Measurements from ENCODE around the gene CCDC185. TPM values are rescaled to one million over a fixed set of nuclear protein-coding genes. Genes with fewer than 3 reads are reported as not detected.

The CCDC185 gene
- total and polyA plus RNA-seq, 2 experiments from 2014 or later = not detected

DNA sequence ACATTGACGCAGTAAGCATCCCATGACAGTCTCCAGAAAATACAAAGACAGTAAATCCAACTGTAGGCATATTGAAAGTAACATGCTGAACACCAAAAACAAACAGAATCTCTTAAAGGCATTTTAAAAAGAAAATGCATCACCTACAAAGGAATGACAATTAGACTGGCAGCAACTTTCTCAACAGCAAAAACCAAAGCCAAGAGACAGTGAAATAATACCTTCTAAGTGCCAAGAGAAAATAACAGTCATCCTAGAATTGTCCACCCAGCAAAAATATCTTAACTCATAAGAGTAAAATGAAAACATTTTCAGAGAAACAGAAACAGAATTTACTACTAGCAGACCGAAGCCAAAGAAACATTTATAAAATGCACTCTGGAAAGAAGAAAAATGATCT lies 20.0 kb downstream of the CCDC185 start:
- no peak for DNase-seq (ENCODE audit: low read depth in 1 of 2, low spot score in 1 of 2)
- TF ChIP-seq, protein P1, sequence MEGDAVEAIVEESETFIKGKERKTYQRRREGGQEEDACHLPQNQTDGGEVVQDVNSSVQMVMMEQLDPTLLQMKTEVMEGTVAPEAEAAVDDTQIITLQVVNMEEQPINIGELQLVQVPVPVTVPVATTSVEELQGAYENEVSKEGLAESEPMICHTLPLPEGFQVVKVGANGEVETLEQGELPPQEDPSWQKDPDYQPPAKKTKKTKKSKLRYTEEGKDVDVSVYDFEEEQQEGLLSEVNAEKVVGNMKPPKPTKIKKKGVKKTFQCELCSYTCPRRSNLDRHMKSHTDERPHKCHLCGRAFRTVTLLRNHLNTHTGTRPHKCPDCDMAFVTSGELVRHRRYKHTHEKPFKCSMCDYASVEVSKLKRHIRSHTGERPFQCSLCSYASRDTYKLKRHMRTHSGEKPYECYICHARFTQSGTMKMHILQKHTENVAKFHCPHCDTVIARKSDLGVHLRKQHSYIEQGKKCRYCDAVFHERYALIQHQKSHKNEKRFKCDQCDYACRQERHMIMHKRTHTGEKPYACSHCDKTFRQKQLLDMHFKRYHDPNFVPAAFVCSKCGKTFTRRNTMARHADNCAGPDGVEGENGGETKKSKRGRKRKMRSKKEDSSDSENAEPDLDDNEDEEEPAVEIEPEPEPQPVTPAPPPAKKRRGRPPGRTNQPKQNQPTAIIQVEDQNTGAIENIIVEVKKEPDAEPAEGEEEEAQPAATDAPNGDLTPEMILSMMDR (IDR thresholded peaks at IDR 0.05; ENCODE audit: low read depth, low read length) = no peak
- Histone ChIP-seq H3K4me3 (no peak overlapping the region), H3K27me3 (no peaks in the 10 kb centered on the region), H3K9me3 (ENCODE audit: low read depth) (no peaks in the 10 kb centered on the region), H3K36me3 (no peaks in the 10 kb centered on the region), H3K27ac (no peak overlapping the region), H3K4me1 (ENCODE audit: low read depth) (peaks cover under 1% of the 10 kb centered on the region)

DNA sequence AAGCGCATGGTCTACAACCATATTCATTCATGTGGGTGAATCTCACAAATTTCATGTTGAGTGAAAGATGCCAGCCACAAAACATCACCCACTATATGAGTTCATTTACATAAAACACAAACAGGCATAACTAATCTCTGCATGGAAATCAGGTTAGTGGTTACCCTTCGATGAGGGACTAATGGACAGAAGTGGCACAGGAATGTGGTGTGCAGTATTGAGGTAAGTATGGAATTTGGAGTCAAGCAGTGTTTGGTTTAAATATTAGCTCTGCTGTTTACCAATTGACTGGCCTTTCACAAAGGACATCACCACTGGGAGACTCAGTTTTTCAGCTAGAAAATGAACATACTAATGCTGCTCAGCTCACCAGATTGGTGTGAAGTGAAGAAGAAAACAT lies 24.2 kb downstream of the CCDC185 start:
- H3K4me1 ChIP-seq (ENCODE audit: low read depth) = peaks cover 11% of the 10 kb centered on the region
- TF ChIP-seq, protein P1 (IDR thresholded peaks at IDR 0.05; ENCODE audit: low read depth, low read length) = no peak
- H3K27me3 ChIP-seq = no peaks in the 10 kb centered on the region
- no peak overlapping the region for H3K4me3 ChIP-seq
- H3K36me3 ChIP-seq = no peaks in the 10 kb centered on the region
- DNase-seq (ENCODE audit: low read depth in 1 of 2, low spot score in 1 of 2) = no peak
- no peak overlapping the region for H3K27ac ChIP-seq
- H3K9me3 ChIP-seq (ENCODE audit: low read depth) = no peaks in the 10 kb centered on the region

DNA sequence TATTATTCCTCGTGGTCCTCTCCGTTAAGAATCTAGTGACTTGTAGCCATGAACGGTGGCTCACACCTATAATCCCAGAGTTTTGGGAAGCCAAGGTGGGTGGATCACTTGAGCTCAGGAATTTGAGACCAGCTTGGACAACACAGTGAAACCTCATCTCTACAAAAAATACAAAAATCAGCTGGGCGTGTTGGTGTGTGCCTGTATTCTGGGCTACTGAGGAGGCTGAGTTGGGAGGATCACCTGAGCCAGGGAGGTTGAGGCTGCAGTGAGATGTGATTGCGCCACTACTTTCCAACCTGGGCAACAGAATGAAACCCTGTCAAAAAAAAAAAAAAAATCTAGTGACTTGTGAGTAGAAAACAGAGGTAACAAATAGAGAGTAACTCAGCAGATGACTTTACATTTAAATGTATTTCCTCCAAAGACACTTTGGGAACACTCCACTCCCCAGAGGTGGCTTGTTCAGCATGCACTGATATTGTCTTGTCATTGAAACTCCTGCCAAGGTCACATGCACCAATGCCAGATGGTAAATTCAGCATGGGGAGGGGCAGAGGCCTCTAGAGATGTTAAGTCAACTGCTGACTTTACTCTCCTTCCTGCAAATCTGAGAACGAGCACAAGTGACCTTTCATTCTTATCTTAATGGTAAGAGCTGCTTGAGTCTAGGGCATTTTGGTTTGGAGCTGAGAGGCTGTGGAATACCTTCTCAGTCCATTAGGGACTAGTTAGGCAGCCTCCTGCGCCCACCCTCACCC lies 24.9 kb downstream of the CCDC185 start:
- TF ChIP-seq, protein P1 (IDR thresholded peaks at IDR 0.05; ENCODE audit: low read depth, low read length) = no peak
- no peaks in the 10 kb centered on the region for H3K27me3 ChIP-seq
- peak in 1 of 2 donors; percentile 44 for DNase-seq (ENCODE audit: low read depth in 1 of 2, low spot score in 1 of 2)
- no peak overlapping the region for H3K4me3 ChIP-seq
- H3K4me1 ChIP-seq (ENCODE audit: low read depth) = peaks cover 11% of the 10 kb centered on the region
- H3K9me3 ChIP-seq (ENCODE audit: low read depth) = no peaks in the 10 kb centered on the region
- H3K27ac ChIP-seq = peak overlapping the region; percentile 16
- no peaks in the 10 kb centered on the region for H3K36me3 ChIP-seq

DNA sequence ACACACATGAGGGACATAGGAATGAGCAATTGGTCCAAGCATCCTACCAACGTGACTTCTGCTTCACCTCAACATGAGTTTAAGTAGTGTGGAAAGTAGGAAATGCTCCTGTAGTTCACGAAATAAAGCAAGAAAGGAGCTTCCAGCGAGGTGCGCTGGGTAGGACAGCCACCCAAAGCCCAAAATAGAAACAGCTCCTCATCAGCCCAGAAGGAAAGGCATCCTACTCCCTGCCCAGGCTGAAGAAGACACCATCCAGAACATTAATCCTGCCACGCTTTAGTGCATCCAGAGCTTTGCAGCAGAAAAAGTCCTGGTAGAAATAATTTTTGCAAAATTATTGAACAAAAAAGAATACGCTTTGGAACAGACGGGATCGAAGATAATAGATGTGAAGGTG lies 25.9 kb downstream of the CCDC185 start:
- H3K27ac ChIP-seq = no peak overlapping the region
- peaks cover 11% of the 10 kb centered on the region for H3K4me1 ChIP-seq (ENCODE audit: low read depth)
- no peaks in the 10 kb centered on the region for H3K27me3 ChIP-seq
- no peaks in the 10 kb centered on the region for H3K9me3 ChIP-seq (ENCODE audit: low read depth)
- no peak overlapping the region for H3K4me3 ChIP-seq
- DNase-seq (ENCODE audit: low read depth in 1 of 2, low spot score in 1 of 2) = no peak
- no peaks in the 10 kb centered on the region for H3K36me3 ChIP-seq
- TF ChIP-seq, protein P1 (IDR thresholded peaks at IDR 0.05; ENCODE audit: low read depth, low read length) = no peak

DNA sequence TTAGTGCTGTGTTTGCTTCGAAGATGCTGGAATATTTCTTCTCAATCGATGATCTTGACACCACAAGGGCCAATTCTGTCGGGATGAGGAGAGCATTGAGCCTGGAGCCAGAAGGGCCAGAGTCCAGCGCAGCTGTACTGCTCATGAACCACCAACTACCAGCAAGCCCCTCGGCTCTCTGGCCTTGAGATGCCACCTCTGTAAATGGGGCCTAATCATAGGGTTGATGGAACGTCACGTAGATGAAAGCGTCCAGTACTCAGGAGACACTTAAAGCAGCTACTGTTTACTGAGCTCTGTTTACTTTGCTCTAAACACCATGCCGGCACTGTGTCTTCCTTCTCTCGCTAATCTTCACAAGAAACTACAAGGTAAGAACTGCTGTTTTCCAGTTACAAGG lies 26.3 kb downstream of the CCDC185 start:
- TF ChIP-seq, protein P1 (IDR thresholded peaks at IDR 0.05; ENCODE audit: low read depth, low read length) = no peak
- no peak for DNase-seq (ENCODE audit: low read depth in 1 of 2, low spot score in 1 of 2)
- Histone ChIP-seq H3K27me3 (no peaks in the 10 kb centered on the region), H3K36me3 (no peaks in the 10 kb centered on the region), H3K27ac (no peak overlapping the region), H3K4me3 (no peak overlapping the region), H3K9me3 (ENCODE audit: low read depth) (no peaks in the 10 kb centered on the region), H3K4me1 (ENCODE audit: low read depth) (peaks cover 11% of the 10 kb centered on the region)

Measured in cardiac muscle cell (in vitro differentiated cells and primary cell).